GM12878 (cell line): ENCODE measurements around the gene NPIPA5. TPM values are rescaled to one million over a fixed set of nuclear protein-coding genes. Genes with fewer than 3 reads are reported as not detected.
"Not testable (repeated sequence)": the region's sequence is repeated elsewhere in the genome, so short reads cannot be mapped to it uniquely, and the experiment has no call there.

Experiments
- ATAC-seq: fragments of 200-7000 bp; cut with Tn5 transposase; 3 replicates; pipeline ENCODE4 v1.9.1; 2020; ENCODE audit warnings: mild to moderate bottlenecking, moderate library complexity
- BruUV-seq: library from RNA; stranded (reverse); fragments of 400-500 nt; replicated peaks from 2 replicates; lab custom pipeline; 2021; lab: Mats Ljungman, UMichigan
- CTCF ChIA-PET: fragments of 300-600 bp; sonication (Branson Sonifier 250); formaldehyde crosslinking; extraction: SDS; loops from one replicate; lab custom pipeline; 2021; ENCODE audit warnings: inconsistent platforms; lab: Yijun Ruan, JAX
- POLR2A ChIA-PET: fragments of 350-600 bp; formaldehyde crosslinking; extraction: SDS; loops from one replicate; lab custom pipeline; 2021; ENCODE audit warnings: inconsistent platforms; lab: Charles Lee
- RAD21 ChIA-PET: fragments of 300-600 bp; sonication (Branson Sonifier 250); formaldehyde crosslinking; loops from one replicate; lab custom pipeline; 2023; ENCODE audit warnings: antibody characterized with exemption; ENCODE audit not compliant: unreplicated experiment; lab: Charles Lee
- SMC1A ChIA-PET: fragments of 300-600 bp; sonication (Branson Sonifier 250); formaldehyde crosslinking; loops from one replicate; lab custom pipeline; 2023; ENCODE audit not compliant: unreplicated experiment, uncharacterized antibody; lab: Charles Lee
- DNase-seq: peaks from one replicate; pipeline ENCODE4 v3.0.0-alpha.2; 2011; ENCODE audit warnings: low read depth, low spot score
- FAIRE-seq: peaks from 3 replicates; lab custom pipeline; 2011; peaks lifted over from hg19 to GRCh38; lab: Jason Lieb, UNC
- H2AFZ ChIP-seq: 2 replicates; pipeline ENCODE4 v1.6.0; 2011; ENCODE audit warnings: low read depth, low read length, control low read depth; ENCODE audit not compliant: control insufficient read depth
- H3K27ac ChIP-seq: 2 replicates; pipeline ENCODE4 v1.5.1; 2011; ENCODE audit warnings: control low read depth; ENCODE audit not compliant: control insufficient read depth, insufficient read depth
- H3K27me3 ChIP-seq, 2 experiments: replicated peaks in 1 of 2; 2 replicates each; pipeline versions ENCODE4 v1.6.0 to v1.6.1; 2011; ENCODE audit warnings: low read length in 1 of 2; ENCODE audit not compliant: control insufficient read depth in 2 of 2, insufficient read depth in 2 of 2
- H3K36me3 ChIP-seq, 2 experiments: 2 replicates each; pipeline ENCODE4 v1.5.1; 2011; ENCODE audit warnings: low read length in 1 of 2; ENCODE audit not compliant: control insufficient read depth in 2 of 2, insufficient read depth in 2 of 2
- H3K4me1 ChIP-seq: 2 replicates; pipeline ENCODE4 v1.6.1; 2011; ENCODE audit warnings: mild to moderate bottlenecking, low read length, moderate library complexity, mixed read lengths; ENCODE audit not compliant: control insufficient read depth, insufficient read depth
- H3K4me2 ChIP-seq: 2 replicates; pipeline ENCODE4 v1.6.0; 2011; ENCODE audit warnings: control low read depth; ENCODE audit not compliant: control insufficient read depth, insufficient read depth
- H3K4me3 ChIP-seq: fragments of 200-600 bp; sonication (generic); 2 replicates; pipeline ENCODE4 v1.5.1; 2016
- H3K79me2 ChIP-seq: 2 replicates; pipeline ENCODE4 v1.6.0; 2011; ENCODE audit warnings: low read length; ENCODE audit not compliant: control insufficient read depth, insufficient read depth
- H3K9ac ChIP-seq: 2 replicates; pipeline ENCODE4 v1.8.0; 2011; ENCODE audit warnings: low read length, control low read depth, mixed read lengths; ENCODE audit not compliant: control insufficient read depth, insufficient read depth
- H3K9me3 ChIP-seq: replicated peaks from 3 replicates; pipeline ENCODE4 v1.5.1; 2011; ENCODE audit warnings: mild to moderate bottlenecking, low read length; ENCODE audit not compliant: control insufficient read depth, insufficient read depth
- H4K20me1 ChIP-seq: 2 replicates; pipeline ENCODE4 v1.6.0; 2011; ENCODE audit not compliant: control insufficient read depth, insufficient read depth
- IKZF2 ChIP-seq, 2 experiments: fragments of 450-650 bp; IDR thresholded peaks; 2 replicates each; pipeline ENCODE4 v1.6.1; 2017; ENCODE audit warnings: mild to moderate bottlenecking in 2 of 2, moderate library complexity in 2 of 2
- MTA2 ChIP-seq: fragments of 450-650 bp; IDR thresholded peaks from 2 replicates; pipeline ENCODE4 v1.6.1; 2016; ENCODE audit warnings: low read depth, mild to moderate bottlenecking, moderate library complexity
- WGBS: methylation state at CpG from one replicate; pipeline ENCODE4 v1.1.6; 2016; ENCODE audit warnings: low lambda C conversion rate; ENCODE audit not compliant: insufficient replicate concordance, insufficient coverage; ENCODE audit errors: missing lambda C conversion rate; 5-methylcytosine and 5-hydroxymethylcytosine counted together
- in situ Hi-C: fragments of 300-500 bp; cut with MboI; formaldehyde crosslinking; loops from 9 replicates; pipeline ENCODE4 v1.14.3; 2018; ENCODE audit warnings: mixed read lengths
- intact Hi-C: fragments of 100-400 bp; cut with micrococcal nuclease; formaldehyde crosslinking; loops from one replicate; pipeline ENCODE4 v1.14.2; 2022; ENCODE audit not compliant: unreplicated experiment
- polyA plus RNA-seq, 11 experiments: library from polyadenylated mRNA; depleted of rRNA in 4 of 11; unstranded in 6 of 11; stranded (reverse) in 5 of 11; fragments of >200 nt; fragmentation: Nextera tagmentation in 4 of 11; fragmentation: Illumina TruSeq in 1 of 11; extraction: Ambion mirVana in 4 of 11; extraction: Trizol in 1 of 11; gene quantifications; 1 replicate in 1 of 11; 2 replicates in 10 of 11; pipeline versions ENCODE4 v1.2.1 to v1.2.3, GENCODE V29; 2011 to 2016; ENCODE audit warnings: inconsistent platforms in 2 of 11, missing spikeins in 2 of 11, low read depth in 1 of 11
- total RNA-seq, 4 experiments: library from RNA; depleted of rRNA in 3 of 4; stranded (reverse); fragments of >200 nt in 3 of 4; fragmentation: Illumina TruSeq in 1 of 4; extraction: Trizol in 1 of 4; gene quantifications; 2 replicates each; pipeline versions ENCODE4 v1.2.1 to v1.2.3, GENCODE V29; 2013 to 2021

NPIPA5 gene
- total and polyA plus RNA-seq, 10 of the 15 experiments (the other 5 are each of a cell fraction or from before 2014, with no cell fraction given), result 1.2 to 12.1 (median 3.6) TPM

DNA sequence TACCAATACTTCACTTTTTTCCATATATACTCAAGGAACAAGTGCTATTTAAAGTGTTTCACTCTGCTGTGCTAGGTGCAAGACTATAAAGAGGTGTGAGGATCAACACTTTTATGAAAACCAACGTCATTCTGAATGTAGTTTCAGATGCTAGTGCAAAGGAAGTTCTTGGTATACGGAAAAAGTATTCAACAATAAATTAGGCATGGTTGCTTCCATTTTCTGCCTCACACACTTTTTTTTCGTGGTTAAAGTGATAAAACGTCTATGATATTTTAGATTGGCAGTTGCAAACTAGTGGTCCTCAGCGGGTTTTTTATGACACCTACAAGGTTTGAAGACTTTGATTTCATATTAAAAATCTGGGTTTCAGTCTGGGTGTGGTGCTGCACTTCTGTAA lies 11.8 kb upstream of the NPIPA5 start:
- H3K27ac ChIP-seq, BruUV-seq, RAD21 ChIA-PET, SMC1A ChIA-PET, H3K4me2 ChIP-seq, H3K27me3 ChIP-seq, H2AFZ ChIP-seq, POLR2A ChIA-PET, intact Hi-C loops, CTCF ChIA-PET, in situ Hi-C loops, ATAC-seq, H3K9ac ChIP-seq, H3K4me1 ChIP-seq, H3K9me3 ChIP-seq, H3K4me3 ChIP-seq, H3K36me3 ChIP-seq, H3K79me2 ChIP-seq, DNase-seq, H4K20me1 ChIP-seq, FAIRE-seq: not testable (repeated sequence)
- TF ChIP-seq MTA2 (0 out of 2 replicates have a peak, but pooled peaks have one; percentile 30), IKZF2 (IDR thresholded peaks at IDR 0.05) (peak in 1 of 2 experiments; percentile 9; a peak in 1 of 4 replicates)
- 27% methylated on average over 5 of the region's 5 CpGs for WGBS

- H3K9ac ChIP-seq, H3K9me3 ChIP-seq, FAIRE-seq, BruUV-seq, H3K4me1 ChIP-seq, intact Hi-C loops, H3K4me2 ChIP-seq, H2AFZ ChIP-seq, H3K27ac ChIP-seq, POLR2A ChIA-PET, CTCF ChIA-PET, H3K36me3 ChIP-seq, RAD21 ChIA-PET, H3K27me3 ChIP-seq, H3K4me3 ChIP-seq, in situ Hi-C loops, H4K20me1 ChIP-seq, H3K79me2 ChIP-seq, ATAC-seq, SMC1A ChIA-PET, DNase-seq: not testable (repeated sequence)
- 51% methylated on average over 6 of the region's 6 CpGs for WGBS
Measured at GRCh38 chr16:15388060-15388459, 10.0 kb upstream of the NPIPA5 start.

DNA sequence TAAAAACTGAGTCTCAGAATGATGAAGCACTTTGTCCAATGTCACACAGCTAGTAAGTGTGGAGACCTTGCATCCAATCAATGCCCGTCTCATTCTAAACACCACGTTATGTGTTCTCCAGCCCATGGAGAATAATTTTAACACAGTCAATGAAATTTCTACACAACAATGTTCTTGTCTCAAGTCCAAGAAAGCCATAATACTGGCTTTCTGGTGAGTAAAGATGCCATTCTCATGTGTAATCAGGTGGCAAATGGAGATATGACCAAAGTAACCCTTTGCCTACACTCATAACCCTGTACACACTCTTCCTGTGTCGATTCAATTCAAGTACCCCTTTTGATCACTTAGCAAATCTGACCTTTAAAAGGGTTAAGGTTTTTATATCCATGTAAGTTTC lies 4.7 kb upstream of the NPIPA5 start:
- H2AFZ ChIP-seq, DNase-seq, SMC1A ChIA-PET, H3K36me3 ChIP-seq, H3K27ac ChIP-seq, H3K4me1 ChIP-seq, H3K4me3 ChIP-seq, intact Hi-C loops, H3K9ac ChIP-seq, RAD21 ChIA-PET, H3K9me3 ChIP-seq, H4K20me1 ChIP-seq, FAIRE-seq, CTCF ChIA-PET, in situ Hi-C loops, H3K4me2 ChIP-seq, H3K79me2 ChIP-seq, POLR2A ChIA-PET, H3K27me3 ChIP-seq, ATAC-seq, BruUV-seq: not testable (repeated sequence)
- 29% methylated on average over 3 of the region's 3 CpGs for WGBS

DNA sequence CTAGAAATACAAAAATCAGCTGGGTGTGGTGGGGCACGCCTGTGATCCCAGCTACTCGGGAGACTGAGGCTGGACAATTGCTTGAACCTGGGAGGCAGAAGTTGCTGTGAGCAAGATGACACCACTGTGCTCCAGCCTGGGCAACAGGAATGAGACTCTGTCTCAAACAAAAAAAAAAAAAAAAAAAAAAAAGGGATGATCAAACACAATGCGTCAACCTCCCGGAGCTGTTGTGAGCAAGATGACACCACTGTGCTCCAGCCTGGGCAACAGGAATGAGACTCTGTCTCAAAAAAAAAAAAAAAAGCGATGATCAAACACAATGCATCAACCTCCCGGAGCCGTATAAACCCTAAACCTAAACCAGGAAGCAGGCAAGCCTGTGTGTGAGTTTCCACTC lies 20.6 kb downstream of the NPIPA5 start:
- DNase-seq, CTCF ChIA-PET, ATAC-seq, H3K4me2 ChIP-seq, H3K4me3 ChIP-seq, BruUV-seq, H3K9ac ChIP-seq, intact Hi-C loops, POLR2A ChIA-PET, H3K4me1 ChIP-seq, H3K79me2 ChIP-seq, in situ Hi-C loops, H3K27ac ChIP-seq, H3K9me3 ChIP-seq, H3K27me3 ChIP-seq, H3K36me3 ChIP-seq, RAD21 ChIA-PET, SMC1A ChIA-PET, FAIRE-seq, H4K20me1 ChIP-seq, H2AFZ ChIP-seq: not testable (repeated sequence)
- WGBS, result no CpG with 5 or more reads among the region's 7 CpGs
